ENCODE results near the gene MGAT4C. TPM values are rescaled to one million over a fixed set of nuclear protein-coding genes. Genes with fewer than 3 reads are reported as not detected.

The MGAT4C gene
- total and polyA plus RNA-seq, 2 donors (not counting 3 experiments of a cell fraction or from before 2014, with no cell fraction given) = not detected

- Histone ChIP-seq H3K9me3 (replicated peaks; ENCODE audit: control insufficient read depth, insufficient read depth, low read length) (no peaks in the 10 kb centered on the region), H3K27ac (ENCODE audit: insufficient read depth, low read depth, low read length) (no peak overlapping the region), H4K20me1 (replicated peaks; ENCODE audit: control insufficient read depth, extremely low read depth, insufficient read depth, low read length) (no peaks in the 10 kb centered on the region), H3K79me2 (ENCODE audit: control insufficient read depth, insufficient read depth, low read length) (no peaks in the 10 kb centered on the region), H3K9me1 (replicated peaks; ENCODE audit: control insufficient read depth, extremely low read depth, insufficient read depth, low read length) (no peaks in the 10 kb centered on the region), H3K36me3 (ENCODE audit: control insufficient read depth in 2 of 2, extremely low read depth in 1 of 2, insufficient read depth in 2 of 2, low read length in 2 of 2) (no peaks in the 10 kb centered on the region), H3K27me3 (ENCODE audit: control insufficient read depth in 2 of 2, insufficient read depth in 2 of 2, low read length in 2 of 2) (no peaks in the 10 kb centered on the region), H2AFZ (ENCODE audit: low read depth, low read length) (no peak overlapping the region), H3K4me2 (ENCODE audit: insufficient read depth, low read length) (no peak overlapping the region), H3K9ac (replicated peaks; ENCODE audit: extremely low read depth, insufficient read depth, low read length) (no peak overlapping the region), H3K4me3 (replicated peaks in 1 of 3; ENCODE audit: insufficient read depth in 1 of 3, low read depth in 1 of 3, low read length in 3 of 3) (no peak overlapping the region), H3K4me1 (ENCODE audit: control insufficient read depth, extremely low read depth, insufficient read depth, low read length) (no peaks in the 10 kb centered on the region)
- intact Hi-C loops (cut with micrococcal nuclease) = no loop called here
- ChIA-PET POLR2A (no interaction called here), CTCF (no interaction called here)
- no TSS peak for BruUV-seq (replicated peaks)
- DNase-seq (ENCODE audit: low read depth, low spot score) (no peak), FAIRE-seq (no peak)
- TF ChIP-seq JUN (IDR thresholded peaks at IDR 0.05; ENCODE audit: borderline replicate concordance, insufficient read depth, insufficient read length, low read depth) = no peak
- TF ChIP-seq MYC (IDR thresholded peaks at IDR 0.05; ENCODE audit: low read depth, low read length) = no peak
- TF ChIP-seq CTCF (IDR thresholded peaks at IDR 0.05; ENCODE audit: extremely low read depth in 1 of 2, insufficient read depth in 1 of 2, low read depth in 1 of 2, low read length in 2 of 2) = no peak
- no peak for TF ChIP-seq POLR2AphosphoS5 (IDR thresholded peaks at IDR 0.05; ENCODE audit: insufficient read depth, low read depth, low read length)
- TF ChIP-seq POLR2A (IDR thresholded peaks at IDR 0.05; ENCODE audit: low read depth, low read length) = no peak
- TF ChIP-seq FOS (IDR thresholded peaks at IDR 0.05; ENCODE audit: borderline replicate concordance, insufficient read depth, low read length) = no peak
- TF ChIP-seq MAX (IDR thresholded peaks at IDR 0.05; ENCODE audit: insufficient read depth, insufficient read length) = no peak
- no peak for TF ChIP-seq EZH2 (IDR thresholded peaks at IDR 0.05; ENCODE audit: borderline replicate concordance, low read depth, low read length, severe bottlenecking)
- TF ChIP-seq GATA2 (IDR thresholded peaks at IDR 0.05; ENCODE audit: insufficient read depth, insufficient read length, low read depth, low read length) = no peak
- dilution Hi-C loops (cut with MboI; ENCODE audit: extremely low pct_ligation_motif_present, low sequenced_read_pairs) = no loop called here
Observed at GRCh38 chr12:86293682-86294240, 37.6 kb upstream of the MGAT4C start.

Data from endothelial cell of umbilical vein (primary cell).